NCI-H1092 (cell line): ENCODE data around the gene DLG4.

Experiments
- DNase-seq: peaks from one replicate; lab custom pipeline; 2025; lab: John Stamatoyannopoulos, UW

The DLG4 gene

DNA sequence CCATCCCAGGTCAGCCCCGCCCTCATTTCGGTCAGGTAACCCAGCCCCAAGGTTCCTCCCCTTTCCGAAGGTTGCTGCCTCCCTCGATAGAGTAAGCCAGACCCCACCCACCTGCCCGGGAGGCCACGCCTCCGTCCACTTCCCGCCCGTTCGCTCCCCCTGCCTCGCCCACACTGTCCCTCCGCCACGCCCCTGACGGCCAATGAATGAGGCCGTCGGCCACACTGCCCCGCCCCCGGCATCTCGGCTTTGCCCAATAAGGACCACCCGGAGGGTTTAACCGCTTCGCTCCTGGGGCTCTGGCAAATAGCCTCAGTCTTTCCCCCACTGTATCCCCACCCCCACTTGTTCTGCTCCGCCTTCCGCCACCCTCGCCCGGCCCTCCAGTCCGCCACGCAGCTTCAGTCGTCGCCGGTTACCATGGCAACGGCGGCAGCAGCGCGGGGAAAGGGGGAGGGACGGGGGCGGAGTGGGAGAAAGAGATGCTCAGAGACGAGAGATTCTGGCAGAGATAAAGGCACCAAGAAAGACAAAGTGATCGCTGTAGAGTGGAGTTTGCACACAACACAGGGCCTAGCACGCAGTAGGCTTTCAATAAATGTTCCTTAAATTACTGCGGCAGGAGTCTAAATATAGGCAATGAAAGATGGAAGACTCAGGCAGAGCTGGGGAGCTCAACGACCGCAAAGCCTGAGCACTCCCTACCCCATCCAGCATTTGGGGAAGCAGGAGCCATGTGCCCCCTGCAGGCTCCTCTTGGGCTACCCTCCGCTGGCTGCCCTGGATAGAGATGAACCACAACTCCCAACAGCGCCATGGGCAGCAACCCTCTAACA is 5.1 kb downstream of the DLG4 start:
- peak; percentile 96 for DNase-seq

DNA sequence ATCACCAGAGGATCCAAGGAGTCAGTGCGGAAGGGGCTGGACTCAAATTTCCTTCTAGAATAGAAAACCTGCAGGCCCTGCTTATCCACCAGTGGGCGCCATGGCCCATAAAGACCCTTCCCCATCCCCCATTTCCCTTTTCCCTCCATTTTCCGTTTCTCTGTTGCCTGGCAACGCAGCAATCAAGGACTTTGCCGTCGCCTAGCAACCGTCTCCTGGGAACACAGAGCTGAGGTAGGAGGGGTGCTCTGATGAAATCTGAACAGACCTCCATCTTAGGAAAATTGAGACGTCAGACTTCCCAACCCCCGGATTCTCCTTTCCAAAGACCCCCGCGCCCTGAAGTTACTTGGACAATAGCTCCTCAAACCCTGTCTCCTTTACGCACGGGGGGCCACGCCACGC is 5.7 kb downstream of the DLG4 start:
- peak; percentile 92 for DNase-seq

DNA sequence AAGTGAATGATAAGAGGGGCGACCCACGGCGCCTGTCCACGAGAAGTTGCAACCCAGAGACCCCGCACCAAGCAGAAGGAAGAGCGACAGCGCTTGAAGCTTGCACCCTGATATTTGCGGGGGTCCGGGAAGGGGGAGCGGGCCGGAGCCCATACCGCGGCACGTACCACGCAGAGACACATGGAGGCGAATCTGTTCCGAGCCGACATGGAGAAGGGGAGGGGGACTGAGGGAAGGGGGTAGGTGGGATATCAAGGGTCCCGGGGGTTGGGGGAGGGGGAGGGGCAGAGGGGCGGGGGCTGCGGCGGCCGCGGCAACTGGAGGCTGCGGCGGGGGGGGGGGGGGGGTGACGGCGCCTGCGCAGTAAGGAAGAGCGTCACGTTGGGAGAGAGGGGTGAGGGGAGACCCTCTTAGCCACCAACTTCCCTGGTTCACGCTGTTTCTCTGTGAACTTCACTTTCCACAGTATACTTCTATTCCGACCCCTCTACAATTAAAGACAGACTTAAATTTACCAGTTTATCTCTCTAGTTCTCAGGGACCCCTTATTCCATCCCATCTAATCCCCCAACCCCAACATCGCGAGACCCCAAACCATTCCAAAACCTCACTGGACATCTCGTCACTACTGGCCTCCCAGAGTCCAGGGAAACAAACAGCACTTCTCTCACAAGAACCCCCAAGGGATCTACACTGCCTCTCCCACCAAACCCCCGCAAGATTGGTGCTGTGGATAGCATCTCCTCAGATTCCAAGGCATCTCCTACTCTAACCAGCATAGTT is 8.0 kb downstream of the DLG4 start:
- no peak for DNase-seq

DNA sequence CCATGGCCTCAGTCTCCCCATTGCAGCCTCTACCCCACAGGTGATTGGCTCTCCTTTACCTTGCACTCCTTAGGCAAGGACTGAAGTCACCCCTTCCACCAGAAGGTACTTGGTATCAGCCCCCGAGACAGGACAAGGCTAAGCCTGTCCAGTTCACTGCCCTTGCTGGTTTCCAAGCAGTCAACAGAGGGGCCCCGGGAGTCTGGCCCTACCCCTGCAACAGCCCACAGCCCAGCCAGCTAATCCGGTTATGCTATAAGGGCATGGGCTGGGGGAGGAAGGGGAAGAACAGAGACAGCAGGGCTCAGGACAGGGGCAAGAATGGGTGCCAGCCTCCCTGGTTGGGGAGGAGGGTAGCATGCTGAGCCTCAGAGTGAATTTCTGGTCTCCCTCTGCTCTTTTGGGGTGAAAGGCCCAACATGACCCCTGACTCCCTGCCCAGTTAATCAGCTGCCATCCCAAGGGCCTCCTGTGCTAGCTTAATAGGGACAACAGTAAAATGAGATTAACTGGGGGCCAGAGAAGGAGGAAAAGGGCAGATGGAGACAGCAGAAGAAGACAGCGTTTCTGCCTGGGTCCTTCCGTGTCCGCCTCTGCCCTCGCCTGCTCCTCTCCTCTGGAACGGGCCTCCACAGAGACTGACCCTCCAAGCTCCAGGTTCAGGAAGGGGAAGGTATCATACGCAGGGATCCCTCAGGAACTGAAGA is 10.7 kb downstream of the DLG4 start:
- DNase-seq, result no peak

DNA sequence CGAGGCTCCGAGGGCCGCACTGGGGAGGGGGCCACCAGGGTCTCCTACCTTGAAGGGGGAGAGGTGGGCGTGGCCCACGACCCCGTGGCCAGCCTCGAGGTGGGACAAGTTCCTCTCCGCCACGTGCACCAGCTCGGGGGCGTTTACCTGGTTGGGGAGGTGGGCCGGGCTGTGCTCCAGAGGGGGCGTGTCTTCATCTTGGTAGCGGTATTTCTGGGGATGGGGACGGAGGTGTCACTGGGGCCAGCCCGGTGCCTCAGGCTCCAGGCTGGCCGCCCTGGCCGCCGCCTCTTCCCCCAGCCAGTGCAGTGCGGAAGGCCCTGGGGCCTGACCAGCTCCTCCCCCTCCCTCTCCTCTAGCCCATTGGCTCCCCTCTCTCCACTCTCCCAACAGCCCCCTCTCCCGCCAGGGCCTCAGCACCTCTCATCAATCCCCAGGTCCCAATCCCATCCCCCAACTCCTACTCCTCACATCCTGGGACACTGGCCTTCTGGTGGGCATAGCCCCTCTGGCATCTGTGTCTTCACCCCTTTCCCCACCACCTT is 11.5 kb downstream of the DLG4 start:
- no peak for DNase-seq

DNA sequence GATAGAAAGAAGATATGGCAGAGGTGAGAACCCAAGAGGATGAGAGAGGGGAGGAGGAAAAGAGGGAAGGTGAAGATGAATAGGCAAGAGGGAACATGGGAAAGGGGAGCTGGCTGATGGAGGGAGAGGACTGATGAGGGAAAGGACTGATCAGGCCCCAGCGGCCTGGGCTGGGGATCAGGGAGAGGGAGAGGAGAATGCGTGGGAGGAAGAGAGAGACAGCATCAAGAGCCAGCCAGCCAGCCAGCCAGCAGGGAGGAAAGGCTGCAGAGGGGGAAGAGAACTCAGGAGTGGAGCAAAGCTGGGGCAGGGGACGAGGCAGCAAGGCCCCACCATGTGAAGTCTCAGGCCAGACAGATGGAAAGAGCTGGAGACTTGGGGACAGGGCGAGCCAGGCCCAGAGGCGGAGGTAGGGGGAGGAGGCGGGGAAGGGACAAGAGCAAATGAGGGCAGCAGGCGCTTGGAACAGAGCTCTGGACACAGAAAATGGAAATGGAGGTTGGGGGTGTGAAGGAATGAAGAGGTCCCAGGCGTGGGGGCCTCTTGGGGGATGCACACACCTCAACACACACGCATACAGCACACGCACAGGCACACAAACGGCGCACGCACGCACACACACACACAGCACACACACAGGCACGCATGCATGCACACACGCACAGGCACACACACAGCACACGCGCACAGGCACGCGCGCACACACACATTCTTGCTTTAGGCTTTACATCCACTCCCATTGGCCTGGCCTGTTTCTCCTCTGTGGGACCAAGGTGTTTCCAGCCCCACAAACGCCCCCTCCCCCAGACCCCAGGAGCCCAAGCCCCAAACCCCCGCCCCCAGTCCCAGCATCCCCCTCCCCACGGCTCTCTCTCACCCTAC is 12.3 kb downstream of the DLG4 start:
- no peak for DNase-seq

DNA sequence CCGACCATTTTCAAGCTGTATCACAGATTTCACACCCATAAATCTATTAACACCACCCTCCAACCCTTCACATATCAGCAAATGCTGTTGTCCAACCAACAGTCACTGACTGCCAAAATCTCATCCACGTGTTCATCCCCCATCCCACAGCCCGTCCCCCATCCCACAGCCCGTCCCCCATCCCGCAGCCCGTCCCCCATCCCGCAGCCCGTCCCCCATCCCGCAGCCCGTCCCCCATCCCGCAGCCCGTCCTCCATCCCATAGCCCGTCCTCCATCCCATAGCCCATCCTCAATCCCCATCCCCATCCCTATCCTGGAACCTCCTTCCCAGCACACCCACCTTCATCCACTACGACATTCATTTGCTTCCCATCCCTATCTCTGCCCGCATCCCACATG is 14.1 kb downstream of the DLG4 start:
- DNase-seq, result no peak

DNA sequence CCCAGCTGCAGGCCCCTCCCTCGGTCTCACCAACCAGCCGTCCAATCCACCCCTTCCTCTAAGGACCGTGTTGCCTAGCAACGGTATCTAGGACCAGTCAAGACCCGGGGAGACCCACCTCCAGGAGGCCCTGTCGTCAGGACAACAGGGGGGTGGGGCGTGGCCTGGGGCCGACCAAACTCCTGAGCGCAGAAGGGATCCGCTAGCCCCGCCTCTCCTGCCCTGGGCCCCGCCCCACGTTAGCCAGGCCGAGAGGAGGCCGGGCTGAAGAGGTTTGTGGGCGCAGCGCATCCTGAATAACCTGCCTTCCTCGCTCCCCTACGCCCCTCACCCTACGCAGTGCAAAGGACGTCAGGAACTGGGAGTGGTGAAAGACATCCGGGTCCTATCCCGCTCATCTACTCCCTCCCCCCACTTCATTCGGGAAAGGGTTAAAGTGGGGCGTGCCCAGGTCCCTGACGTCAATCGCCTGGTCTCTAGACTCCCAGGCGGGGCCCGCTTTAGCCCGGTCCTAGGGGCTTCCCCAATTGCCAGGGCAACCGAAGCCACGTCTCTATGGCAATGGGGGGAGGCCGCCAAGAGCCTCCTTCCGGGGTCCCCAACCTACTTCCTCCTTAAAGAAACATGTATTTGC is 14.7 kb downstream of the DLG4 start:
- DNase-seq, result peak; percentile 91

DNA sequence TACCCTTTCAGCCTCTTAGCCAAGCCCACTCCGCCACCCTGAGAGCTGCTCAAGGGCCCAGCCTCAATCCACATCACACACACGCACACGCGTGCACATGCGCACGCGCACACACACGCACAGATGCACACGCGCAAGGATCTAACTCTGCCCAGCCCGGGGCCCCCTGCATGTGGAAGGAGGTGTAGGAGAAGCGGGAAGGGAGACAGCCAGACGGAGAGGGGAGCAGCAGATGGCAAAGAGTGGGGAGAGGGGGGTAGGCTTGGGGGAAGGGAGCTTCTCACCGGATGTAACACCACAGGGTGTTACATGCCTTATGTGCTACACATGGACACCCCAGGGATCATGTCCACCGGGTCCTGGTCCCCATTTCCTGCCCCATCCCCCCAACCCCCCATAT is 15.3 kb downstream of the DLG4 start:
- no peak for DNase-seq

DNA sequence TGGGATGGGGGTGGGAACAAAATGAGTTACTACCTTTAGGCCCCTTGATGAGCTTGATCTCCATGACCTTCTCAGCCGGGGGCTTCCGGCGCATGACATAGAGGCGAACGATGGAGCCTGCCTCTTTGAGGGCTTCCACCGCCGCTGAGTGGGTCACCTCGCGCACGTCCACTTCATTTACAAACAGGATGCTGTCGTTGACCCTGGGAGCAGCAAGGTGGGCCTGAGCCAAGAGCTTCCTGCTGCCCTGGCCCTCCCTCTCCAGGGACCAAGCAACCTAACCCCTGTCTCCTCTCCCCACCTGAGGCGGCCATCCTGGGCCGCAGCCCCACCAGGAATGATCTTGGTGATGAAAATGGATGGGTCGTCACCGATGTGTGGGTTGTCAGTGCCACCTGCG is 16.2 kb downstream of the DLG4 start:
- DNase-seq, result no peak

DNA sequence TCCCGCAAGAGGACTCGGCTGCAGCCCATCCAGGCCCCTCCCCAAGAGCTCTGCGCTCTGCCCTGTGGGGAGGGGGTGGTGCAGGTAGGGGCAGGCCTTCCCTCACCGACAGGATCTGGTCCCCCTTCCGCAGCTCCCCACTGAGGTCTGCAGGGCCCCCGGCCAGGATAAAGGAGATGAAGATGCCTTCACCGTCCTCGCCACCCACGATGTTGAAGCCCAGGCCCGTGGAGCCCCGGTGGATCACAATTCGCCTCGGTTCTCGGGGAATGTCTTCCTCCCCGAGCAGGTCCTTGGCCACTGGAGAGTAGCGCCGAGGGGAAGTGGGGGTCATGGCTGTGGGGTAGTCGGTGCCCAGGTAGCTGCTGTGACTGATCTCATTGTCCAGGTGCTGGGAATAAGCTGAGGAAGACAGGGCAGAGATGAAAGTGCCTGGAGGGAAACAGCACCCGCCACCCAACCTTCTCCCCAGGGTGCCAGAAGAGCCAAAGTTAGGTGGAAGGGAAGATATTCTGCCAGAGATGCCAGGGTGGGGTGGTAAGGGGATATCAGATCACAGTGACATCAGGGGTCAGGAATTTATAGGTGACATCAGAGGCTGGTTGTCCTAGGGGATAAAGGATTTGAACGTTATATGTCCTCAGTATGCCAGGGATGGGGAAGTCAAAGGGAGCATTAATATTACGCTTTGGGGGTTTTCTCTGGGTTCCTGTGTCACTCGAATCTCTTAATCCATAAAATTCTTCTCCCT is 22.8 kb downstream of the DLG4 start:
- no peak for DNase-seq

DNA sequence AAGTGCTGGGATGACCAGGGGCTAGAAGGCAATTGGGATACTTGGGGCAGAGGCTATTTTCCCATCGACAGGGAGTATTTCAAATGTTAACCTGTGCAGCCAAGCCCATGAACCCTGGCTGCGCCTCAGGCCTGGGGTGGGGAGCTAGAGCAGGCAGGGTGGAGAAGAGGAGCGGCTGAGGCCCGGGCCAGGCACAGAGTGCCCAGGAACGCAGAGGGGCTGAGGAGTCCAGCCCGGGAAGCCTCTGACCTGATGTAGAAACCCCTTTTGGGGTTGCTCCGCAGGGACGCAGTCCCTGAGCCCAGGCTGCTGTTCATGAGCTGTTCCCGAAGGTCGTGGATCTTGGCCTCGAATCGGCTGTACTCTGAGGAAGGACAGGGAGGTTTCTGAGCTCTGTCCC is 23.7 kb downstream of the DLG4 start:
- DNase-seq, result no peak

DNA sequence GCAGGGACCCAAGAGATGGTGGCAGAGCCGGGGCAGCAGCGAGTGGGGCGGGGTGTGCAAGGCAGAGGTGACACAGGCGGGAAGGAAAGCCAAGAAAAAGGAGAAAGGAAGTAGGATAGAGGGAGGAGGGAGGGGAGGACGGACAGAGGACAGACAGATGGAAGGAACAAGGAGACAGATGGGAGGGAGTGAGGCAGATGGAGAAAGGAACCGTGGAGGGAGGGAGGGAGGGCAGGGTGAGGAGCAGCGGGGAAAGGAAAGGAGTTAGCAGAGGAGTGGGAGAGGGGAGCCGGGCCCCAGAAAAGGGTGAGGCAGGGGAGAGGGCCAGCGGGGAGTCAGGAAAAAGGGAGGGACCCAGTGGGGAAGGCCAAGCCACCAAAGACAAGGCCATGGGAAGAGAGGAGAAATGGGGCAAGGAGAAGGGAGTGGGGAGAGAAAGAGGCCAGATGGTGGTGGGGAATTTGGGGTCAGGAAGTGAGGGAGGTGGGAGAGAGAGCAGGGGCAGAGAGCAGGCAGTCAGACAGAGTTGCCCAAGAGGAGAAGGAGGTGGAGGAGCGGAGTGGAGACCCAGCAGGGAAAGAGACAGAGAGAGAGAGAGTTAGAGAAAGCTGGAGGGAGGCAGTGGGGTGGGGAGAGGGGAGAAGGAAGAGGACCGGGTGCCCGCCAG is 27.2 kb downstream of the DLG4 start:
- no peak for DNase-seq

DNA sequence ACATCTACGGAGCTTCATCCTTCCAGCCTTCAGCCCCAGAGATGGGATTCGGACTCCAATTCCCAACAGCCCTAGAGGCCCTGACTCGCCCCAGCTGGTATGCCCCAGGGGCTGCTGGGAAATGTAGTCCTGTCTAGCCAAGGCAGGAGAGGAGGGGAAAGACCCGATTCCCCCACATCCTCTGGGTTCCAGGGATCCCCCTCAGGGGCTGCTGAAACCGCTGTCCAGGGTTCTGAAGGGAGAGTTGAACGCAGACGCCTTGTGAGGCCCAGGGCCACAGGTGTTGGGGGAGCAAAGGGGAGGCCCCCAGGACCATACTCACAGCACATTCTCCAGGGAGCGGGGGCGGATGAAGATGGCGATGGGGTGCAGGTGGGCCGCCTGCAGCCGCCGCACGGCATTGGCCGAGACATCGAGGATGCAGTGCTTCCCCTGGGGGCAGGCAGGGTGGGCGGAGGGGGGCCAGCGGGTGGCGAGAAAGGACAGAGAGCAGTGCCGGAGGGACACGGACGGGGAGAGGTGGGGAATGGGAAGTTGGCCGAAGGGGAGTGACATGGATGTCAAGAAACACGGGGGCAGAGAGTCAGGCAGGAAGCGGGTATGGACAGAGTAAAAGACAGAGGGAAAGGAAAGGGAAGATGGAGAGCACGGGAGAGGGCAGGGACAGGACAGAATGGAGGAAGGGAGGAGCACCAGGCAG is 27.9 kb downstream of the DLG4 start:
- no peak for DNase-seq

DNA sequence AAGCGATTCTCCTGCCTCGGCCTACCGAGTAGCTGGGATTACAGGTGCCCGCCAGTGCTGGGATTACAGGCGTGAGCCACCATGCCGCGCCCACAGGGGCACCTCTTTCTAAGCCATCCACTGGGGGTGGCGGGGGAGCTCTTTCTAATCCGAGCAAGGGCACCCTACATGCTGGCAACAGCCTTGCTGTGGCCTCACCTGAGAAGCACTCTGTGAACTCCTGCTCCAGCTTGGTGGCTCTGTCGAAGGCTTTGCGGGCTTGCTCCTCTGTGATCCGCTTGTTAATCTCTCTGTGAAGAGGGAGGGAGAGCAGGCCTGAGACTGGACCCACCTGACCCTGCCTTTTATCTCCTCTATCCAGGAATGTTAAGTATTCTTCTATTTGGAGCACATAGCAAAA is 28.6 kb downstream of the DLG4 start:
- no peak for DNase-seq

DNA sequence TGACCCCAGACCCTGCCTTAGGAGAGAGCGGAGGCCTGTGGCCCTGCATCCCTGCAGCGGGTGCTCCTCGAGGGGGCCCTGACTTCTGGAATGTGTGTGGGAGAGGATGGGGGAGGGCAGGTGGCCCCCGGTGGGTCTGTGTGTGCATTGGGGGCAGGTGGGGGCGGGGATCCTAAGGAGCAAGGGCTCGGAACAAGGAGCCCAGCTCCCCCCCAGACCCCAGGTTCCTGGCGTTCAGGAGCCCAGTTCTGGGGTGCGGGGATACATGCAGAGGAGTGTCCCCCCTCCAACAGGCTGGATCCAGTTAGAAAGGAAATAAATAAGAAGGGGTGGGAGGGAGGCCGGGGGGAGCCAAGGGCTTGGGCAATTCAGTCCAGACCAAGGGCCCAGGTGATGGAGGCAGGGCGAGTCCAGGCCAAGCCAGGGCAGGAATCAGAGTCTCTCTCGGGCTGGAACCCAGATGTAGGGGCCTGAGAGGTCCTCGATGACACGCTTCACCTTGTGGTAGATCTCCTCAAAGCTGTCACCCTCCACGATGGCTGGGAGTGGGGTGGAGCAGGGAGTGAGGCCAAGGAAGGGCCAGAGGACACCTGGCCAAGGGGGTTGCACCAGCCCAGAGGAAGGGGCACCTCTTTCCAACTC is 29.2 kb downstream of the DLG4 start:
- DNase-seq, result no peak

DNA sequence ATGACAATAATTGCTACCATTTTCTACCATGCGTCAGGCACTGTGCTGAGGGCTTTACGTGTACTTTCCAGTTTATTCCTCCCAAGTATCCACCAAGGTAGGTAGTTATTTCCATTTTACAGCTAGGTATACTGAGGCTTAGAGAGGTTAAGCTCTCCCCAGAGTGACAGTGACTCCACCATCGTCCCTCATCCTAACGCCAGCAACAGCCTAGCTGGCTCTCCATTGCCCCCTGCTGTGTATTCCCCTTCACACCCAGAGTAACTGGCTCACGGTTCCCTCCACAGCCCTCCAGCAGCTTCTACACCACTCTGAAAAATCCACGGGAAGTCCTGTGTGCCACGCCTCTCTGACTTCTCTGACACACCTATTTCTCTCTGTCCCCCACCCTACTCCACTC is 33.4 kb downstream of the DLG4 start:
- no peak for DNase-seq

DNA sequence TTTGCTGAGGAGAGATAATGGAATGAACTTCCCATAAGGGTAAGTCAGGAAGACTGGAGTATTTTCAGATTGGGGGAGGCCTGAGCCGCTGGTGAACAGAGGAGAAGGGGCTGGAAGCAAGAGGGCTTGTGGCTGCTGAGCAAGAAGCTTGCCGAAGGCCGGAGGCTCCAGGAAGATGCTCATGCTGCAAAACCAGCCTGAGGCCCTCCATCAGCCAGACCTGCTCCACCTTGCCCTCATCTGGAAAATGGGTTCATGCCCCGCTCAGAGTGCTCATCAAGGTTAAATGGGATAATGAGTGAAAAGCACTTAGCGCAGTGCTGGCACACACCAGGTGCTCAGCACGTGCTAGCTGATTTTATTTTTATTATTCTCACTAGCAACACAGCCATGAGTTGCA is 35.0 kb downstream of the DLG4 start:
- no peak for DNase-seq

DNA sequence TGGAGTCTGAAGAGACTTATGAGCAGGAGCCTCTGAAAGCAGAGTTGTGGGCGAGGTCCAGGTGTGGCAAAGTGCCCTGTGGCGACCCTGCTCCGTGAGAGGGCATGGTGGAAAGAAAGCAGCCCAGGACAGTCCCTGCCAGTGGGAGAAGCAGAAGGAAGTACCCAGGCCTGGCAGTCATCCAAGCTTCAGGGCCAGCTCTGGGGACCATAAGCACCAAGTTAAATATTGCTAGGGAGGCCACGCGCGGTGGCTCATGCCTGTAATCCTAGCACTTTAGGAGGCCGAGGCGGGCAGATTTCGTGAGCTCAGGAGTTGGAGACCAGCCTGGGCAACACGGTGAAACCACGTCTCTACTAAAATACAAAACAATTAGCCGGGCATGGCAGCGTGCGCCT is 35.5 kb downstream of the DLG4 start:
- DNase-seq, result no peak
